Pancreas (tissue), 10 donors: ENCODE measurements around the gene LBH. TPM values are rescaled to one million over a fixed set of nuclear protein-coding genes. Genes with fewer than 3 reads are reported as not detected.

Experiments
- ATAC-seq, 4 donors: fragments of 200-7000 bp; cut with Tn5 transposase; one replicate each; pipeline versions ENCODE4 v1.8.0 to v1.9.1; 2020; ENCODE audit warnings: mild to moderate bottlenecking in 4 of 4, moderate library complexity in 4 of 4
- DNase-seq, 6 donors: peaks; one replicate each; pipeline ENCODE4 v3.0.0-alpha.2; 2020
- FAIRE-seq: peaks from 2 replicates; lab custom pipeline; 2012; peaks lifted over from hg19 to GRCh38; lab: Jason Lieb, UNC
- H3K27ac ChIP-seq, 4 donors: fragments of 200-600 bp; sonication (generic); 1 replicate in 3 of 4; 2 replicates in 1 of 4; pipeline versions ENCODE4 v1.5.0 to v1.8.0; 2020
- H3K27me3 ChIP-seq, 4 donors: fragments of 200-600 bp; one replicate each; pipeline ENCODE4 v1.8.0; 2021
- H3K36me3 ChIP-seq, 3 donors: fragments of 200-600 bp; sonication (generic) in 1 of 3; one replicate each; pipeline versions ENCODE4 v1.5.0 to v1.8.0; 2020 to 2021
- H3K4me1 ChIP-seq, 3 donors: fragments of 200-600 bp; one replicate each; pipeline ENCODE4 v1.8.0; 2021
- H3K4me3 ChIP-seq, 4 donors: fragments of 200-600 bp; sonication (generic) in 2 of 4; one replicate each; pipeline versions ENCODE4 v1.5.0 to v1.8.0; 2020 to 2021
- H3K9me3 ChIP-seq, 4 donors: fragments of 200-600 bp; one replicate each; pipeline ENCODE4 v1.8.0; 2021
- CTCF ChIP-seq, 4 donors: fragments of 200-600 bp; sonication (generic) in 3 of 4; IDR thresholded peaks; one replicate each; pipeline versions ENCODE4 v1.5.0 to v1.8.0; 2021; ENCODE audit warnings: antibody characterized with exemption in 4 of 4
- WGBS, 2 donors: extraction: QIAGEN DNeasy Blood & Tissue Kit; methylation state at CpG; one replicate each; pipeline ENCODE4 v1.1.7; 2013; 5-methylcytosine and 5-hydroxymethylcytosine counted together
- intact Hi-C, 3 donors: fragments of 100-400 bp; cut with DNase I; formaldehyde crosslinking; loops; one replicate each; pipeline versions ENCODE4 v1.11.1 to v1.14.2; 2022
- polyA plus RNA-seq, 2 donors: library from polyadenylated mRNA; stranded (reverse); fragments of 200-250 nt; gene quantifications; one replicate each; pipeline ENCODE4 v1.2.3, GENCODE V29; 2013
- total RNA-seq, 6 donors: library from RNA; stranded (reverse); fragmentation: NEBNext Ultra II Directional in 4 of 6; extraction: Animal tissue kit (Norgen Biotek cat#: 25700) in 4 of 6; gene quantifications; one replicate each; pipeline versions ENCODE4 v1.2.1 to v1.2.4, GENCODE V29; 2021 to 2023
- donor health status: healthy with polysubstance abuse.
- donor health status: DM: no; HTN: no; CAD: no; lungs with moderate emphysema.
- donor health status: DM: no; HTN: no; CAD: no.
- donor health status: control.
- donor health status: control.
- donor health status: Bipolar disorder and iron deficiency.
- donor health status: DM: yes; HTN: yes; CAD: no.
- donor health status: DM: no; HTN: no; CAD: no.
- donor health status: DM: no; HTN: no; CAD: no.
- donor health status: DM: yes; HTN: yes; CAD: no.

Gene LBH
- total and polyA plus RNA-seq, 8 donors: 4.1 to 26.9 (median 7.4) TPM

GRCh38 chr2:30232801-30233130 lies 1.4 kb downstream of the LBH start:
- H3K27me3 ChIP-seq: no peaks in the 10 kb centered on the region
- peaks cover 0 to 4% (median 0%) of the 10 kb centered on the region in 3 donors for H3K4me1 ChIP-seq
- no peak for TF ChIP-seq CTCF (IDR thresholded peaks at IDR 0.05)
- DNase-seq (no peak), ATAC-seq (peak in 1 of 4 donors; percentile 2), FAIRE-seq (no peak)
- 22% methylated on average over 8 of the region's 8 CpGs for WGBS, 2 donors
- H3K4me3 ChIP-seq: peak overlapping the region; percentile 38 to 72 (median 54)
- H3K36me3 ChIP-seq: no peaks in the 10 kb centered on the region
- intact Hi-C loops: no loop called here
- peak overlapping the region in 2 of 4 donors; percentile 68 to 71 for H3K27ac ChIP-seq
- H3K9me3 ChIP-seq: no peaks in the 10 kb centered on the region

GRCh38 chr2:30233271-30234009 lies 2.1 kb downstream of the LBH start:
- TF ChIP-seq CTCF (IDR thresholded peaks at IDR 0.05): no peak
- WGBS, 2 donors: 69 to 73% methylated on average over 4 of the region's 4 CpGs
- no peak for DNase-seq
- Histone ChIP-seq H3K9me3 (no peaks in the 10 kb centered on the region), H3K4me1 (peaks cover 0 to 4% (median 0%) of the 10 kb centered on the region in 3 donors), H3K27ac (peak overlapping the region in 1 of 4 donors; percentile 44), H3K36me3 (no peaks in the 10 kb centered on the region), H3K4me3 (peak overlapping the region in 3 of 4 donors; percentile 38 to 72 (median 68)), H3K27me3 (no peaks in the 10 kb centered on the region)
- no peak for ATAC-seq
- no peak for FAIRE-seq
- intact Hi-C loops: no loop called here

- H3K4me1 ChIP-seq: peaks cover 0 to 4% (median 0%) of the 10 kb centered on the region in 3 donors
- peak overlapping the region in 1 of 4 donors; percentile 68 for H3K4me3 ChIP-seq
- intact Hi-C loops: no loop called here
- FAIRE-seq: no peak
- WGBS, 2 donors: 50% methylated on average over 12 of the region's 12 CpGs
- peak in 1 of 6 donors; percentile 35 for DNase-seq
- TF ChIP-seq CTCF (IDR thresholded peaks at IDR 0.05): no peak
- peak in 3 of 4 donors; percentile 10 to 37 (median 13) for ATAC-seq
- H3K27me3 ChIP-seq: no peaks in the 10 kb centered on the region
- H3K36me3 ChIP-seq: no peaks in the 10 kb centered on the region
- H3K27ac ChIP-seq: peak overlapping the region in 1 of 4 donors; percentile 44
- no peaks in the 10 kb centered on the region for H3K9me3 ChIP-seq
Measured at GRCh38 chr2:30234180-30234971, 3.0 kb downstream of the LBH start.

- H3K36me3 ChIP-seq: no peaks in the 10 kb centered on the region
- intact Hi-C loops: no loop called here
- H3K27me3 ChIP-seq: no peaks in the 10 kb centered on the region
- no peak for FAIRE-seq
- no peaks in the 10 kb centered on the region for H3K9me3 ChIP-seq
- 94 to 95% methylated on average over 6 of the region's 6 CpGs for whole genome bisulfite sequencing, 2 donors
- peaks cover 0 to 4% (median 0%) of the 10 kb centered on the region in 3 donors for H3K4me1 ChIP-seq
- no peak overlapping the region for H3K4me3 ChIP-seq
- ATAC-seq: no peak
- H3K27ac ChIP-seq: no peak overlapping the region
- TF ChIP-seq CTCF (IDR thresholded peaks at IDR 0.05): no peak
- DNase-seq: no peak
Measured at GRCh38 chr2:30235008-30235655, 3.8 kb downstream of the LBH start.
